Activated naive CD8-positive, alpha-beta T cell treated with anti-CD3 and anti-CD28 coated beads, Interleukin-2, amount 10 ng/mL, durations not matched to agents 7 days and 5 days (primary cell): ENCODE measurements around the gene PELI1. TPM values are rescaled to one million over a fixed set of nuclear protein-coding genes. Genes with fewer than 3 reads are reported as not detected.

Experiments used
- ATAC-seq: fragments of 150-1000 bp; cut with Tn5 transposase; one replicate; pipeline ENCODE4 v1.10.0; 2021; ENCODE audit warnings: low read depth, moderate library complexity
- POLR2A ChIA-PET: fragments of 350-600 bp; sonication (Branson Sonifier 250); formaldehyde crosslinking; loops from one replicate; lab custom pipeline; 2021; ENCODE audit warnings: antibody characterized with exemption; lab: Charles Lee
- DNase-seq: peaks from one replicate; pipeline ENCODE4 v3.0.0; 2021
- H3K27ac Mint-ChIP-seq: one replicate; pipeline ENCODE4 v1.8.0; 2022; ENCODE audit warnings: mild to moderate bottlenecking, mixed read lengths
- H3K27me3 Mint-ChIP-seq: one replicate; pipeline ENCODE4 v1.8.0; 2022; ENCODE audit warnings: mild to moderate bottlenecking, moderate library complexity, mixed read lengths
- H3K36me3 Mint-ChIP-seq: one replicate; pipeline ENCODE4 v1.8.0; 2021; ENCODE audit warnings: mild to moderate bottlenecking, mixed read lengths
- H3K4me1 Mint-ChIP-seq: one replicate; pipeline ENCODE4 v1.8.0; 2021; ENCODE audit warnings: mixed read lengths
- H3K4me3 Mint-ChIP-seq: one replicate; pipeline ENCODE4 v1.8.0; 2022; ENCODE audit warnings: mild to moderate bottlenecking, moderate library complexity, mixed read lengths
- H3K9me3 Mint-ChIP-seq: one replicate; pipeline ENCODE4 v1.8.0; 2021; ENCODE audit warnings: mixed read lengths
- total RNA-seq, 2 experiments: library from RNA; stranded (reverse); gene quantifications; one replicate each; pipeline ENCODE4 v1.2.3, GENCODE V29; 2021

Gene PELI1, protein sequence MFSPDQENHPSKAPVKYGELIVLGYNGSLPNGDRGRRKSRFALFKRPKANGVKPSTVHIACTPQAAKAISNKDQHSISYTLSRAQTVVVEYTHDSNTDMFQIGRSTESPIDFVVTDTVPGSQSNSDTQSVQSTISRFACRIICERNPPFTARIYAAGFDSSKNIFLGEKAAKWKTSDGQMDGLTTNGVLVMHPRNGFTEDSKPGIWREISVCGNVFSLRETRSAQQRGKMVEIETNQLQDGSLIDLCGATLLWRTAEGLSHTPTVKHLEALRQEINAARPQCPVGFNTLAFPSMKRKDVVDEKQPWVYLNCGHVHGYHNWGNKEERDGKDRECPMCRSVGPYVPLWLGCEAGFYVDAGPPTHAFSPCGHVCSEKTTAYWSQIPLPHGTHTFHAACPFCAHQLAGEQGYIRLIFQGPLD
- 10 to 100 TPM; 22.6 to 25.7 TPM for total RNA-seq

DNA sequence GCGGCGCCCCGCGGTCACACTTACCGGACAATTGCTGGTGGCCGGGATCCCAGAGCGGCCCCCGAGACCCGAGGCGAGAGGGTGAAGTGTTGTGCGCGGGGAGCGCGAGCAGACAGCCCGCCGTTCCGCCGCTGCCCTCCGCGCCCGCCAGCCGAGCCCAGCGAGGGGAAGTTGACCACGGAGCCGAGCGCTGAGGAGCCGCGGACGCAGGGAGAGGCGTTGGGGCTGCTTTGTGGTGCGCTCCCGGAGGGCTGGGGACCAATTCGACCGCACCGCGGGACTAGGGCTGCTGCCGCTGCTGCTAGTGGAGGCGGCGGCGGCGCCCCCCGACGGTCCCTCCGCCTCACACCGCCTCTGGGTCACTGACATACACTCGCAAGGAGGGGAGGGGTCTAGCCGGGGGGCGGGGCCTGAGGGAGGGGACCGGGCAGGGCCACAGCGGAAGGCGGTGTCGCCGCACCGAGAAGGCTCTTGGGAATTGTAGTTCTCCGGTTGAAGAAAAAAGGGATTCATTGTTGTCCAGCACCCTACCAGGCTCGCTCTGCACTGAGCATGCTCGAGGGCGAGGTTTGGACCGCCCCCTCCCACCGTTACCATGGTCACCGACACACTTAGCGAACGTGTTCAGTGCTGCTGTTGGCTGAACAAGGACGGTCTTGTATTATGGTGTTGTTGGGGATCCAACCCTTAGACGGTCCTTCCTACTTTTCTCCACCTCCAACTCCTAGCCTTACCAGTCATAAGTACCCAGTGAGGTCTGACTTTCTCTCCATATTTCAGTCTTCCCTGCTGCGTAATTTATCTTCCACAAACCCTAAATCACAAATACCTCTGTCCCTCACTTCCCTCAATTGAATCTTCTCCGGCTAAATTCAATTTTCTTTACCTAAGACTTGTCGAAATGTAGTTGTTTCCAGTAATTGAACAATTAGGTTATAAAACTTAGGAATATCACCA, at the start of gene PELI1:
TSS of gene PELI1 (minus strand) at position 364 of the 957 bp plus-strand sequence. CDS start 36,110 bp downstream, outside the sequence.
- peak within 1 kb of the TSS; percentile 93 for H3K27ac Mint-ChIP-seq
- POLR2A ChIA-PET, result interaction anchor here (0.8 kb wide), 2 partner anchors 126 to 184 kb away, joined by 3 to 4 read pairs; no protein-coding TSS in a partner anchor
- H3K9me3 Mint-ChIP-seq, result no peaks in the 10 kb centered on the region
- peak within 1 kb of the TSS; percentile 91 for H3K4me3 Mint-ChIP-seq
- H3K4me1 Mint-ChIP-seq, result peaks cover 25% of the 10 kb centered on the region
- DNase-seq (peak; percentile 94), ATAC-seq (peak; percentile 89)
- no peaks in the 10 kb centered on the region for H3K27me3 Mint-ChIP-seq
- H3K36me3 Mint-ChIP-seq, result peaks cover 7% of the 10 kb centered on the region

- Mint-ChIP-seq H3K27ac (no peak overlapping the region), H3K4me3 (no peak overlapping the region), H3K36me3 (no peaks in the 10 kb centered on the region), H3K9me3 (no peaks in the 10 kb centered on the region), H3K27me3 (no peaks in the 10 kb centered on the region), H3K4me1 (peaks cover 10% of the 10 kb centered on the region)
- ATAC-seq (no peak), DNase-seq (no peak)
- POLR2A ChIA-PET, result no interaction called here
Measured at GRCh38 chr2:64193491-64193890, 49.3 kb upstream of the PELI1 start.

DNA sequence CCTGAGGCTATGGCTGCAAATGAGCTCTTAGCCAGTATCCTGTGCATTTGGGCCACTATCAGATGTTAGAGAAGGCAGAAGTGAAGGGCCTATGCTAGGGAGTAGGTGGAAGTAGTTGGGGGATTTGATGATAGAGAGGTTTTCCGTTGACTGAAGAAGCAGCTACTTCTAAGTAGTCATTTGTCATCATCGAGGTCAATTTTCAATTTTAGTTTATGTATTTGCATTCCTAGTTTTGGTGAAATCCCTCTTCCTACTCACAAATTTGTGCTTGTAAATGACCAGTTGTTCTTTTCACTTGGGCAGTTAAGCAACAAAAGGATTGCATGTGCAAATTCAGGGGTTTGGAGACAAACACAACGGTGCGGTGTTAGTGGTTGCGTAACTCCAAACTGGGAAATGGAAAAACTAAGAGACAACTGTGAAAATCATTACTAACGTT, 48.5 kb upstream of the PELI1 start:
- POLR2A ChIA-PET, result no interaction called here
- Mint-ChIP-seq H3K36me3 (no peaks in the 10 kb centered on the region), H3K9me3 (no peaks in the 10 kb centered on the region), H3K27me3 (peaks cover under 1% of the 10 kb centered on the region), H3K27ac (no peak overlapping the region), H3K4me3 (no peak overlapping the region), H3K4me1 (peaks cover 10% of the 10 kb centered on the region)
- DNase-seq (no peak), ATAC-seq (no peak)

DNA sequence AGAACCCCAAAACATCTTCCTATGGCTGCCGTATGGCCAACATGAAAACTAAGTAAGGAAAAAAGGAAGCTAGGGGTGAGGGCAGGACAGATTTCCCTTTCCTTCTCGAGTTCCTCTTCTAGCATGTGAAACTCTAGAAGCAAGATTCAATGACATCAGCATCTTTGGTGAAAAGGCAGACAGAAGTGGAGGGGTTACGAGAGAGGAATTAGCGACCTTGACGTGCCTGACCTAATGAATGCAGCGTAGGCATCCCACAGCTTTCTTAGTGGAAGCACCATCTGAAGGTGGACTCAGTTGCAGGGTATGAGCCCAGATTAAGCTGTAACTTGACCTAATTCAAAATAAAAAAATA, 47.9 kb upstream of the PELI1 start:
- POLR2A ChIA-PET, result no interaction called here
- Mint-ChIP-seq H3K27ac (no peak overlapping the region), H3K9me3 (no peaks in the 10 kb centered on the region), H3K4me1 (peaks cover 9% of the 10 kb centered on the region), H3K27me3 (peaks cover 3% of the 10 kb centered on the region), H3K36me3 (no peaks in the 10 kb centered on the region), H3K4me3 (no peak overlapping the region)
- ATAC-seq (no peak), DNase-seq (no peak)

DNA sequence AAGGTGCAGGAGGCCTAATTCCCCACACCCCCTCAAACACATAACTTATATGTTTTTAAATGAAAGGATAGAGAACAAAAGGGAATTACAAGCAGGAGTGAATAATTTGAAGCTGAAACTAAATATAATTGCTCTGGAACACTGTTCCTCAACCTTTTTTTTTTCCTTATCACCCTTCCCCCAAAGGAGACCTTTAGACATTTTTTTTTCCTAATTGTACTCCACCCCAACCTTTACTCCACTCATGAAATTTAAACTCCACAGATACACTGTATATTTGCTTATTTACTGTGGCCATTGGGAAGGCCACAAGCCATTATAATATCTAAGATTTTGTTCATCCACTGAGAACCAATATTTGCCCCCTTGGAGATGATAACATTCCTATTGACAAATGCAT, 45.4 kb upstream of the PELI1 start:
- peaks cover 21% of the 10 kb centered on the region for H3K27me3 Mint-ChIP-seq
- H3K4me3 Mint-ChIP-seq, result no peak overlapping the region
- peaks cover 11% of the 10 kb centered on the region for H3K4me1 Mint-ChIP-seq
- POLR2A ChIA-PET, result interaction anchor here (0.6 kb wide), 1 partner anchor 139 kb away, joined by 5 read pairs; no protein-coding TSS in a partner anchor
- peaks cover 2% of the 10 kb centered on the region for H3K36me3 Mint-ChIP-seq
- no peaks in the 10 kb centered on the region for H3K9me3 Mint-ChIP-seq
- H3K27ac Mint-ChIP-seq, result no peak overlapping the region
- DNase-seq (no peak), ATAC-seq (no peak)

GRCh38 chr2:64189167-64189566, 44.9 kb upstream of the PELI1 start:
- POLR2A ChIA-PET, result no interaction called here
- H3K4me3 Mint-ChIP-seq, result no peak overlapping the region
- H3K9me3 Mint-ChIP-seq, result no peaks in the 10 kb centered on the region
- DNase-seq, result no peak
- H3K4me1 Mint-ChIP-seq, result peaks cover 11% of the 10 kb centered on the region
- no peak overlapping the region for H3K27ac Mint-ChIP-seq
- ATAC-seq, result no peak
- H3K27me3 Mint-ChIP-seq, result peaks cover 23% of the 10 kb centered on the region
- peaks cover 2% of the 10 kb centered on the region for H3K36me3 Mint-ChIP-seq

DNA sequence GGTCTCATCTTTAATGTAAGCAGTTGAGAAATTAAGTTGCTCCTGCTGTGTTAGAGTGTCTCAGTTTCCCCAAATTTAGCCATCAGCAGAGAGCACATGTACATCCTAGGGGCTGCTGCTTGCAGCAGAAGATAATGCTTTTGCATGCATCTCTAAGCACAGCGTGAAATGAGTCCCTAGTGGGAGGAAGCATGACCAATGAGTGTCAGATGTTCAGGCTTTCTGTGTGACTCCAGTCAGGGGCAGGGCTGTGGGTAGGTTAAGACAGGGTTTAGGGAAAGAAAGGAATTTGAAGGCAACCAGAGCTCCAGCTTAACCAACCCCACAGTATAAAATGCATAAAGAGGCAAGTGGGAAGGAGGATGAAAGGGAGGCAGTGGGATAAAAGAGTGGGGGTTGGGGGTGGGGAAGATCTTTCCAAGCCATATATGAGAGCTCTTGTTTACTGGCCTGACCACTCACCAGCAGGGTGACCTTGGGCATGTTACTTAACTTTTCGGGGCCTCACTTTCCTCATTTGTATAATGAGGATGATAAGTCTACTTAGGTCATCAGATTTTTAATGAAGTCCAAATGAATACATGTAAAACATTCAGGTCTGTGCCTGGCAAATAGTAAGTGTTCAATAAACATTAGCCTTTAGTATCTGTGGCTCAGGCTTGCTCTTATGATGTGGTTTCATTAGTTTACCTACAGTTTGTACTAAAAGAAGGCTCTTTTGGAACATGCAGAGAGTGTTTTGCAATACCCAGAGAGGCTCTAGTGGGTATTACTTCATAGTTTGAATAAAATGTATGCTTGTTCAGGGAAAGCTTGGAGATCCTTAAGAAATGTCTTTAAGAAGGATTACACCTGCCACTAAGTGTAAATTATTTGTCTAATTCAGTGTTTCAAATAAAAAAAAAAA, 42.7 kb upstream of the PELI1 start:
- no peak for ATAC-seq
- H3K27me3 Mint-ChIP-seq, result peaks cover 26% of the 10 kb centered on the region
- H3K36me3 Mint-ChIP-seq, result peaks cover 2% of the 10 kb centered on the region
- DNase-seq, result no peak
- peaks cover 2% of the 10 kb centered on the region for H3K9me3 Mint-ChIP-seq
- POLR2A ChIA-PET, result no interaction called here
- H3K4me1 Mint-ChIP-seq, result peaks cover 11% of the 10 kb centered on the region
- H3K4me3 Mint-ChIP-seq, result no peak overlapping the region
- no peak overlapping the region for H3K27ac Mint-ChIP-seq

DNA sequence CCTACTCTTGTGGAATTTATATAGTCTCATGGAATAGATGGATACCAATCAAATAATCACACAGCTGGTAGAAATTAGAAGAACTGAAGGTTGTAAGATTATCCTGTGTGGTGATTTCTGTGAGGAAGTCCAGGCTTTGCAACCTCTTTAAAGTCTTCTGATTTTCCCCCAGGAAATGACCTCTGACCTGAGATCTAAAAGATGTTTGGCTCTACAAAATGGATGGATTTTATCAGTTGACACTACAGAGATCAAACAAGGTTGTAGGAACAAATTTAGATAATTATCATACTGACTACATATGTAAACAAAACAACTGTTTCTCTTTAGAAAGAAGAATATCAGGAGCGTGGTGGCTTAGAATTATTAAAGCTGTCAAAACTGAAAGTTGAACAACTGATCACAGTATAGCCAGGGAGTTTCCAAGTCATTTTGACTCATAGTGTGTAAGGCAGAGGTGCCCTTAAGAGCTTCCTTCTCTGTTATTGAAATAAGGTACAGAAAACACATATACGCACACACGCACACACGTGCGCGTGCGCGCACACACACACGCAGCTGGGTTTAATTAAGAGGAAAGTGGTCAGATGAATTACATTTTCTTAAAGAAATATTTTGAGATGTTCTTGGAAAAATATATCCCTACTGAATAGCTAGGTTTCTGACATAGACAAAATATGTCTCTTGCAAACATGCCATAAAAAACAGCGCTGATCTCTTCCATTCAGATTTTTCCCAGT, 35.5 kb upstream of the PELI1 start:
- Mint-ChIP-seq H3K27me3 (peaks cover 7% of the 10 kb centered on the region), H3K4me1 (peaks cover 2% of the 10 kb centered on the region), H3K36me3 (no peaks in the 10 kb centered on the region), H3K4me3 (no peak overlapping the region), H3K27ac (no peak overlapping the region), H3K9me3 (peaks cover 2% of the 10 kb centered on the region)
- POLR2A ChIA-PET, result no interaction called here
- no peak for ATAC-seq
- no peak for DNase-seq

GRCh38 chr2:64177315-64177714, 33.1 kb upstream of the PELI1 start:
- Mint-ChIP-seq H3K4me1 (peaks cover 4% of the 10 kb centered on the region), H3K36me3 (no peaks in the 10 kb centered on the region), H3K9me3 (peaks cover 2% of the 10 kb centered on the region), H3K27me3 (no peaks in the 10 kb centered on the region), H3K27ac (no peak overlapping the region), H3K4me3 (no peak overlapping the region)
- POLR2A ChIA-PET, result no interaction called here
- no peak for DNase-seq
- ATAC-seq, result no peak

GRCh38 chr2:64175419-64176197, 31.4 kb upstream of the PELI1 start:
- ATAC-seq, result no peak
- no peaks in the 10 kb centered on the region for H3K9me3 Mint-ChIP-seq
- H3K4me1 Mint-ChIP-seq, result peaks cover 2% of the 10 kb centered on the region
- POLR2A ChIA-PET, result no interaction called here
- DNase-seq, result no peak
- H3K27ac Mint-ChIP-seq, result no peak overlapping the region
- no peaks in the 10 kb centered on the region for H3K27me3 Mint-ChIP-seq
- H3K4me3 Mint-ChIP-seq, result no peak overlapping the region
- no peaks in the 10 kb centered on the region for H3K36me3 Mint-ChIP-seq

- no peaks in the 10 kb centered on the region for H3K36me3 Mint-ChIP-seq
- H3K4me1 Mint-ChIP-seq, result peaks cover 2% of the 10 kb centered on the region
- no peak for DNase-seq
- H3K27ac Mint-ChIP-seq, result no peak overlapping the region
- no peak for ATAC-seq
- H3K4me3 Mint-ChIP-seq, result no peak overlapping the region
- no peaks in the 10 kb centered on the region for H3K27me3 Mint-ChIP-seq
- H3K9me3 Mint-ChIP-seq, result no peaks in the 10 kb centered on the region
- POLR2A ChIA-PET, result no interaction called here
Measured at GRCh38 chr2:64173156-64174135, 29.2 kb upstream of the PELI1 start.
